Measurements from ENCODE around the gene TUBA8.
"Not testable (repeated sequence)": the region's sequence is repeated elsewhere in the genome, so short reads cannot be mapped to it uniquely, and the experiment has no call there.

Gene TUBA8

DNA sequence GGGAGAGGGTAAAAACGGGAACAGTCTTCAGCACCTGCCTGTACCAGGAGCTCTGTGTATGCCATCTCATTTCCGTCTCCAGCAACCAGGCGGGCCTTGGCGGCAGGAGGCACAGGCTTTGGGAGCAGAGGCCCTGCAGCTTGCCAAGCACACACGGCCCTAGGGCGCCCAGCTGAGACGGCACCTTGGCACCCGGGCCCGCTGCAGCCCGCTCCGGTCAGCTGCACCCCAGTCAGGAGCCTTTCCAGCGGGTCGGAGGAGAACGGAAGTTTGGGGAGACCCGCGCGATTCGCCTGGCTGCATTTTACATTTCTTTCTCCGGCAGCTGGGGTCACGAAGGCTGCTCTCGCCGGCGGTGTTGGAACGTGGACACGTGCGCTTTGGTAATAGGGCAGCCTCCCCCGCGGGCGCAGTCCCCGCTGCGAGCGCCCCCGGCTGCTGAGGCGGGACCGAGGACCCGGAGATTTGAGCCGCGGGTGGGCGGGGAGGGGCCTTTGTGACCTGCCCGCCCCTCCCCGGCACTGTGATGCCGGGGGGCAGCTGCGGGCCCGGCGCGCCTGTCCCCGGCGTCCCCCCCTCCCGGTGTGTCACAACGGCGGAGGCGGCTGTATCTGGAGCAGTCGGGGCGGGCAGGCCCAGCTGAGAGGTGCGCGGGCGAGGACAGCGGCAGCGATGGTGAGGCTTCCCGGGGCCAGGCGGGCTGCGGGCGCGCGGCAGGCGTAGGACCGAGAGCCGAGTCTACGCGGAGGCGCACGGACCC, at the start of gene TUBA8:
Gene TUBA8, plus strand, starts transcription at position 616 of the 760 bp plus-strand sequence. Its CDS starts 57 bp downstream, at position 673.
- peak; percentile 70 for DNase-seq

DNA sequence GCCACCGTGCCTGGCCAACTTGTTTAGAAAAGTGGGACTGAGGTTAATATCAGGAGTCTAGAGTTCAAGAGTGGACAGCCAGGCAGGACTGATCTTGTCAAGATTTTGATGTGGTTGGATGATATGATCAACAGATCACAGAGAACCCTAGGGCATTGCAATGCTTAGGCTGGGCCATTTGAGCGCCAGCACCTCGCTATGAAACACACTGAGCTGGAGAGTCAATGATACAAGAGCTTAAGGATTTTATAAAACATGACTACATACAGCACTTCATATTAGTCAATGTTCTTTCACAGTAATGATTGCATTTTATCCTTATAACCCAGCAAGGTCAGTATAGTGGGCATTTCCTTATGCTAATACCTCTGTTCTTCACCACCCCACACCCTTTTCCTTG, 48.2 kb upstream of the TUBA8 start:
- no peak for DNase-seq

DNA sequence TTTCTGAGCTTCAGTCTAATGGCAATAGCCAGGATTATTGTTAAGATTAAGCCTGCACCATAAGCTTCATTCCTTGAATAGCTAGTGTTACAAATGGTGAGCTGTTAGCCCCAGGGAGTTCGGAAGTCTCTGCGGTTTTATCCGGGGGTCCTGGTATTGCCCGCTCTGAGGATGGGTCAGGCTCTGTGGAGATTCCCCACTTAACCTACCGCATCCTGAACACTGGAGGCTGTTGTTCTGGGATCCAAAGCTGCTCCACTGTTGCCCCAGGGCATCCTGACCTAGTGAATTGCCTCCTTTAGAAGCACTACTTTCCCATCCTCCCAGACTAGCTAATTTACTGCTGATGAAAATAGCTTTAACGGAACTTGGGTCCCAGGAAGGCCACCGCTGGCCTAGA, 47.3 kb upstream of the TUBA8 start:
- DNase-seq, result no peak

DNA sequence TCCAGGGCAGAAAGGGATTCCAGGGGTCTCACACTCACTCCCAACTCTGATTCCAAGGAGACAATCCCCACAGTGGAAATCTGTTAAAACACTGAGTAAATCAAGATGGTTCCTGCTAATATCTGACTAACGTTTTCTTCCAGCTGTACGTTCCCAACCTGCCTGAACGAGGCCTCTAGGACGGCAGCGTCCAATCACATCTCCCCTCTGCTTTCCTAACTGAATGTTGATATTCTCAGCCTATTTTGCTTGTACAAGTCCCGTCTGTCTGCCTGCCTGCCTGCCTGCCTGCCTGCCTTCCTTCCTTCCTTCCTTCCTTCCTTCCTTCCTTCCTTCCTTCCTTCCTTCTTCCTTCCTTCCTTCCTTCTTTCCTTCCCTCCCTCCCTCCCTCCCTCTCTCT, 46.9 kb upstream of the TUBA8 start:
- not testable (repeated sequence) for DNase-seq

DNA sequence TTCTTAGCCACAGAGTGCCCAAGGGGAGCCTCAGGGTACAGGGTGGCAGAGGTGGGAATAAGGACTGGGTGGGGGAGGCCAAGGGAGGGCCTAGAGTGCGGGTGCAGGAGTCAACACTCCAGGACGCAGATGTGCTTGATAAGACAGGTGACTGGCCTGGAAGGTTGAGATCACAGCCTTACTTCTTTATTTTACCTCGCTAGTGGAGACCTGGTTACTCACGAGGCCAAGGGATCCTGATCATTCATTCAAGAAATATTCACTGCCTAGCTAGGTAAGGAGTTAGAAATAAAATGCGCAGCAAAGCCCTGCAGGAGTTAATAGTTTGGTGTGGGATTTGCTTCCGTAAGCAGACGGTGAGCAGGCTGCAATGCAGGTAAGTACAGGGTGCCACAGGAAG, 46.0 kb upstream of the TUBA8 start:
- DNase-seq, result no peak

DNA sequence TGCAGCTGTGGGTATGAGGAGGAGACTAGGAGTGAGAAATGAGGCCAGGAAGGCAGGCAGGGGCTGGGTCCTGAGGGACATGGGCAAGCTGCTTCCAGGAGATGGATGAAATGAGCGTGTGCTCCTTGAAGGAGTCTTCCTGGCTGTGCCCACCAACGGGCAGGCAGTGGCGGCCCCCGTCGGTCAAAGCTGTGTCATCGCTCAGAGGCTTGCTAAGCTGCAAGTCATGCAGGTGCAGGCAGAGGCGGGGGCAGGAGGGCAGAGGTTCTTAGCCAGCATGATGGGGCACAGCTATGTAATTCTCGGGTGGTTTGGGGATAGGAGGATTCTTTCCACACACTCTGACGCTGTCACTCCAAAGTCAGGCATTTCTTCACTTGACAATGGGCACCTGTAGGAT, 45.4 kb upstream of the TUBA8 start:
- no peak for DNase-seq

DNA sequence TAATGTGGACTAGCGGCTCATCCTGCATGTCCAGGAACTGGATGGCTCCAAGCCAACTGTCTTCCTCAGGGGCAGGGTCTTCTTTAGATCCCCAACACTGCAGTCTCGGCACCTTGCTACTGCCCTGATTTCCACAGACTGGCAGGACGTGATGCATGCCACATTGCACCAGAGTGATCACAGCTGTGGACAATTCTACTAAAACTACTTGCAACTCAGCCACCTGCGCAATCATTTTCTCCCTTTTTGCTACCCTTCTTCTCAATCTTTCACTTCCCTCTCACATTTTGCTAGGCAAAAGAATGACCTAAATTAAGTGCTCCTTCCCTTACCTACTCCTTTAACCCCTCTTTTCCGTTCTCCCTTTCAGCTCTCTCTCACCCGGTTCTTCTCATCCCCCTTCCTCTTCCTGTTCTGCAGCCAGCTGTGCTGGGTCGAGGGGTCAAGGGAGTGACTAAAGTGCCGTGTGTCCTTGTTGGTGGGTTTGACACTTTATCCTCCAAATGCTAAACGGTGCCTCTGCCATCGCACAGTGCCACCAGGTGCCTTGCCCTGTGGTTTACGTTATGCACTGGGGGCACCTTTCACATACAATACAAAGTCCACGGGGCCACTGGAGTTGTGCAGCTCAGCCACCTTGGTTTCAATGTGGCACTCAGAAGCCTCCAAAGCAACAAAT, 44.3 kb upstream of the TUBA8 start:
- DNase-seq, result no peak

DNA sequence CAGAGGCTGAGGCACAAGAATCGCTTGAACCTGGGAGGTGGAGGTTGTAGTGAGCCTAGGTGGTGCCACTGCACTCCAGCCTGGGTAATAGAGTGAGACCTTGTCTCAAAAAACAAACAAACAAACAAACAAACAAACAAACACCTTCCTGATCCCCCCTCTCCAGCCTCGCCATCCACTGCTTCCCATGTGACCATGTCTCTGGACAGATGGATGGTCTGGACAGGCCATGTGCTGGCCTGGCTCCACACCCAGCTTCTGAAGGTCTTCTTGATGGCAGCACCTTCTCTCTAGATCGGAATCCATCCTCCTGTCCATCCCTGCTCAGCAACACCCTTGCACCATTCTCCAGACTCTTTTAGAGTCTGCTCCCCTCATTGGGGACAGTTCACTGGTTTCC, 43.5 kb upstream of the TUBA8 start:
- DNase-seq, result no peak

DNA sequence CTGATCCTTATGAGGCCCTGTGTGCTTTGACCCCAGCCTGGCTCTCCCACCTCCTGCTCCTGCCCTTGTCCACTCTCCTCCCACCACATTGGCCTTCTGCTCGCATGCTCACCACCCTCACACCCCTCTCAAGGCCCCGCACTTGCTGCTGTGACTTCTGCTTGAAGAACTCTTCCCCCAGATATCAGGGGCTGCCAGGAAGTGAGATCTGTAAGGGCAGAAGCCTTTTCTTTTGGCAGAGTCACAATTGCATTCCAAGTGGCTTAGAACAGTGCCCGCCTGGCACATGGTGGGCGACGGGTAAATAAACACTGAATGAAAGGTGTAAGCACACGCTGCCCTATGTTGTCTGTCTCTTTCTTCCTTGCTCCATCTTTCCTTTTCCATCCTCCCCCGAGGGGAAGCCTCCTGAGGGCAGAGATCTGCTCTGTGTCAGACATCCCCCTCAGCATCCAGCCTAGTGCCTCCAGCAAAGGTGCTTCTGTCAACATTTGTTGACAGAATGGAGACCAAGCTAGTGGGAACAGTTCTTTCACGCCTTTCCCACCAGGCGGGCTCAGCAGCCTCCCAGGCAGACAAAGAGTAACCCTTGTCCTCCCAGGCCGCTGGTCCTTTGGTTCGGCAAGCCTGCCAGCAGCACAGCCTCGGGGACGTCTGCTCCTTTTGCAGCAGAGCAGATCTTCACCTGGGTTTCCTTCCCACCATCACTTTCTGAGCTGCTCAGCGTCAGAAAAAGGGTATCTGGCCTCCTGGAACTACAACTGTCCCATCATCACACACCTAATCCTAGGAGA, 42.9 kb upstream of the TUBA8 start:
- no peak for DNase-seq

DNA sequence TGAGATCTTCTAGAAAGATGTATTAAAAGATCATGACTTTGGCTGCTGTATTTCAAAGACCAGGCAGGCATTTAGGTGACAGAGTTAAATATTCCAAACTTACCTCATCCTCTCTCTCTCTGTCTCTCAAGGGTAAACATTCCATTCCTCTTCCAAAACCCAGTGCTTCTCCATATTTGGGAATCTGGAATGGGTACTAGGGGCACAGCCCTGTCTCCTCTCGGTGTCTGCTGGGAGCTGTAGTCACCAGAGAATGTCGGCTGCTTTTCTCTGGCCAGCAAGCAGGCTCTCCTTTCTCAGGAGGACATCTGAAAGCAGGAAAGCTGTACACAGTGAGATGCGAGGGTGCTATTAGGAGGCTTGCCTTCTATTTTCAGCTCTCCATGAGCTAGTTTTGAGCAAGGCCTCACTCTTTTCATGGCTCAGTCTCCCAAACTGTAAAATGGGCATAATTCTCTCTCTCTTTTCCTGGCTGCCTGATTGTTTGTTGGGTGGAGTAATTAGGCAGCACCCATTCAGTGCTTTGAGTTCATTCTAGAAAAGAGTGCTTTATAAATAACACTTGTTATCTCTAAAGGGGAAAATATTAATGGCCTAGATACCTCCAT, 42.1 kb upstream of the TUBA8 start:
- DNase-seq, result no peak

DNA sequence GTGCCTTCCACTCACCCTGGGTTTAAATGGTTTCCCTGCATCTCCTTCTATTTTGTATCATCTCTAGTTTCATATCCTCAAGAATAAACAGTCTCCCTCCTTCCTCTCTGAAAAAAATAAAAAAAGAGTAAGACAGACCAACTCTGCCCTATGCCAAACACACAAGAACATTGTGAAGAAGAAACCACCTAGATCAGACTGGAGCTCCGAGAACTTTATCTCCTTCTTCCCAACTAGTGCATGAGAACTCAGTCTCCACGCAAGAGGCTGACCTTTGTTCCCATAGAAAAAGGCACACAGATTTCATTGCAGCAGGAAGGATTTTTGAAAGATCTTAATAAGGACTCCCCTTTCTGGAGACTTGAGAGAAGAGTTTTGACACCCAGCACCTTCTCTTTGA, 41.6 kb upstream of the TUBA8 start:
- no peak for DNase-seq

DNA sequence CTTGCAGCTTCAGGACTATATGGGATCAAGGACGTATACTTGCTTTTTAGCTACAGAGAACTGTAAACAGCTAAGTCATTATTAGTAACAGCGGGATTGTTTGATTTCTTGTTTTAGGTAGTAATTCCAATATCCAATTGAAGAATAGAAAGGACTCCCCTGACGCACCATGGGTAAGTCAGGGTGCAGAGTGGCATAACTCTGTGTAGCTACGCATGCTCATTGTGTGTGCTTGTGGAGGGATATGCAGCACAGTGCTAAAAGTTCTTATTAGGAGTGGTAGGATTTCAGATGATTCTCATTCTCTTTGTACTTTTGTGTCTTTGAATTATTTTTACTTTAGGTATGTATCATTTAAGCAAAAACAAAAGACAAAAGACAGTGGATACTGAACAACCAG, 40.6 kb upstream of the TUBA8 start:
- DNase-seq, result no peak

DNA sequence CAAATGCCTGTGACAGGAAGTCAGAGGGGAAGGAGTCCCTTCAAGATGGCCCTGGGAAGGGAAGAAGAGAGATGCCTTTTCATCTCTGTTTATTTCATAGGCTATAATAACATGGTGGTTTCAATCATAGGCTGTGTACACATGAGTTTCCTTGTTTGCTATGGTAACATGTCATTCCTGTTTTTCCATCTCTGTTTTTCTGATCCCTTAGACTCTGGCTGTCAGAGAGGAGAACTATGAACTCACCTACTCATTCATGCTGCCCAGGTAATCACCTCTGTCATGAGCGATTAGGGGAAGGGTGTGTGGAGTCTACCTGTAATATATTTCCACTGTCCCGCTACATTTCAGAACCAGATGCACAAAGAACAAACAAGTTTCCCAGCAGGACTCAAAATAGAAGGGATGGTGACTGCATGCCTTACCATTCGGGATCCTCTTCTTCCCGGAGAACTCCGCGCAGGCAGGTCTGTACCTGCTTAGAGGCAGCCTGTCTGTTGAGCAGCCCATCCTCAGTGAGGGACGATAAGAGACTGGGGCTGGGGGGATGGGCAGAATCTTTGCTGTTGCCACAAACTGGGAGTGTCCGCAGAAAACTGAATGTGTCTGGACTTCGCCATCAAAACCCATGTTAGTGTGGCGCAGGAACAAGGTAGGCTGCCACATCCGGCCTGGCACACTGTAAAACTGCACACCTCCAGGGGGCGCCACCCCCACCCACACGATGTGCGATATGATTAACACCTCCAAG, 39.9 kb upstream of the TUBA8 start:
- no peak for DNase-seq

DNA sequence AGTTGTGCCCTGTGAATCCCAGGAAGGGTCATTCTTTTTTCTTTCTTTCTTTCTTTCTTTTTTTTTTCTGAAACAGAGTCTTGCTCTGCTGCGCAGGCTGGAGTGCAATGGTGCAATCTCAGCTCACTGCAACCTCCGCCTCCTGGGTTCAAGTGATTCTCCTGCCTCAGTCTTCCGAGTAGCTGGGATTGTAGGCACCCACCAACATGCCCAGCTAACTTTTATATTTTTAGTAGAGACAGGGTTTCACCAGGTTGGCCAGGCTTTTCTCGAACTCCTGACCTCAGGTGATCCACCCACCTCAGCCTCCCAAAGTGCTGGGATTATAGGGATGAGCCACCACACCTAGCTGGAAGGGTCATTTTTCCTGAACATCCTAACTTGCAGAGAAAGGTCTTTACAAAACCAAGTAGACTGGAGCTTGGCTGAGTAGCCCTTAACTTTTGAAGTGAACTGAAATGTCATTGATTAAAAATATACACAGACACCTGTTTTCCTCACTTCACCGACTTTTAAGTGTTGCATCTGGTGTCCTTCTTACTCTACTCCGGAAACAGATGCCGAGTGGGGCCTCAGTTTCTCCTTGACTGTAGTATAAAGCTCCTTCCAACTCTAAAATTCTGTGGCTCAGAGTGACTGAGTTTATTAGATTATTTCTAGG, 39.2 kb upstream of the TUBA8 start:
- not testable (repeated sequence) for DNase-seq

DNA sequence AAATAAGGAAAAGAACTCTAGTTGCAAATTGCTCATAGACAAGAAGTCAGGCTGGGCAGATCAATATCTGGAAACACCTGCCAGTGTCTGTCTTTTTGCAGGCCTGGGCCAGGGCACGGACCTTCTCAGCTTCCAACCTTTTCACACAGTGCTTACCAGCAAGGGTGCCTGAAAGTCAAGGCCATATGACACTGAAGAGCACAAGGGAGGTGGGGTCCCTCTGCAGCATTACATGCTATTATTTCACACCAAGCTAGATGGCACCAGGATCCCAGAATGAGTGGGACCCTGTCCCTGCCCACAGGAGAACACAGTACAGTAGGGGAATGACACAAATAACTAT, 38.7 kb upstream of the TUBA8 start:
- no peak for DNase-seq

DNA sequence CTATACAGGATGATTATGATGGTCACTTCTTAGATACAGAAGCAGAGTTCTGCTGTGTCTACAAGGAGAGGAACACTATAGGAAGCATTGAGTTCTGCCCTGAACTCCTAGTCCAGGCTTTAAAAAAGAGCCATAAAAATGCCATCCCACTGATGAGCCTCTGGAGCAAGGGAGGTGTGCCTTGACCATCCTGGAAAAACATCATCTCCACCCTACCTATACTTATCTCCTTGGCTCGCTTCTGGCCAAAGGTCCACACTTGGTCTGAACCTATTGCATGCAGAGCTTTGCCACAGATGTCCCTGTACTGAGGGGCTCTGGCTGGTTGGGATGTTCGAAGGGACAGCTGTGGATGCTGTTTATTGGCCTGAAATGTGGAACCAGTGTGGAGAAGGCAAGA, 37.1 kb upstream of the TUBA8 start:
- DNase-seq, result no peak

DNA sequence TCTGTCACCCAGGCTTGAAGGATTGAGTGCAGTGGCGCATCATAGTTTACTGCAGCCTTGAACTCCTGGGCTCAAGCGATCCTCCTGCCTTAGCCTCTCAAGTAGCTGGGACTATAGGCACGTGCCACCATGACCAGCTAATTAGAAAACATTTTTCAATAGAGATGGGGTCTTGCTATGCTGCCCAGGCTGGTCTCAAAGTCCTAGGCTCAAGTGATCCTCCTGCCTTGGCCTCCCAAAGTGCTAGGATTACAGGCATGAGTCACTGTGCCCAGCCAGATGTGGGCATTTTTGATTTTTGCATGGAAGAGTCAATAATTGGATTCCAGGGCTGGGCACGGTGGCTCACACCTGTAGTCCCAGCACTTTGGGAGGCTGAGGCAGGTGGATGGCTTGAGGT, 36.7 kb upstream of the TUBA8 start:
- DNase-seq, result not testable (repeated sequence)

DNA sequence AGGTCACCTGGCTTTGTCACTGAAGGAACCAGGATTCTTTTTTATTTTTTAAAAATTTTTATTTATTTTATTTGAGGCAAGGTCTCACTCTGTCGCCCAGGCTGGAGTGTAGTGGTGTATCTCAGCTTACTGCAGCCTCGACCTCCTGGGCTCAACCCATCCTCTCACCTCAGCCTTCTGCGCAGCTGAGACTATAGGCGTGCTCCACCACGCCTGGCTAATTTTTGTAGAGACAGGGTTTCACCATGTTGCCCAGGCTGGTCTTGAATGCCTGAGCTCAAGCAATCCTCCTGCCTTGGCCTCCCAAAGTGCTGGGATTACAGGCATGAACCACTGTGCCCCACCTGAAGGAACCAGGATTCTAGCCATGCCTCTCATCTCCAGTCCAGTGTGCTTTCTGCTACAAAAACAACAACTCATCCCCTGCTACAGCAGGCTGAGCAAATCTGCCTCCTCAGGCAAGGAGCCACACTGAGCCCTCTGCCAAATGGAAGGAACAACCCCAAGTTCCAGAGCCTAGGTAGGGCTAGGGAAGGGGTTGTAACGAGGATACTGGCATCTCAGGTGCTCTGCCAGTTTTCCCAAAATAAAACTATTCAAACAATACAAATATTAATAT, 35.4 kb upstream of the TUBA8 start:
- no peak for DNase-seq

DNA sequence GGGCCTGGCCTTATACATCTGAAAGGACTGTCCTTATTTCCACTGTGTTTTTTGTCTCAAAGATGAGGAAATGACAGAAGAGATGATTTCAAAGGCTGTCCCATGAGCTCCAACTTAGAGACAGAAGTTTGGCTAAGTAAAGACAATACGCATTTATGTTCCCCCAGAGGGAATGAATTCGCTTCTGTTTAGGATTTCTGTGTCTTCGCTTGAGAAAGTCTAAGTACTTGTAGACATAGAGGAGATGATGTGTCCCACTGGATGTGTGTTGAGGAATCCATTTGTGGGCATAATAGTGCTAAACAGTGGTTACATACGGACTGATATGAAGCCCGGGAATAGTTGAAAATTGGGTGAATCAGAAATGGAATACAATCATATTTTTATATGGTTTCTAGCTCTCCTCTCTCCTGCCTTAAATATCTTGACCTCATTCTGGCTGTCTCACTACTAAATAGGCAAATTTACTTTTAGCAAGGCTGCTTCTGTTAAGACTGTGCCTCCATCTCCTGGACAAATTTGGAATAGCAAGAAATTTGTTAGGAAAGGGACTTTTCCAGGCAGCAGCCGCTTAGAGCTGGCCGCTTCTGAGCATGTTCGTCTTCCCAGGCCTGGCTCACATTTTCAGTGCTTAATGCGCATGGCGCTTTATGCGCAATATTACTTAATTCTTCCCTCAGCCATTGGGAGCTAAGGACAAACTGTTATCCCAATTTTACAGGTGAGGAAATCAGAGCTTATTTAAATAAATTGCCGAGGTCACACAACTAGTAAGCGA, 34.7 kb upstream of the TUBA8 start:
- DNase-seq, result peak; percentile 64

DNA sequence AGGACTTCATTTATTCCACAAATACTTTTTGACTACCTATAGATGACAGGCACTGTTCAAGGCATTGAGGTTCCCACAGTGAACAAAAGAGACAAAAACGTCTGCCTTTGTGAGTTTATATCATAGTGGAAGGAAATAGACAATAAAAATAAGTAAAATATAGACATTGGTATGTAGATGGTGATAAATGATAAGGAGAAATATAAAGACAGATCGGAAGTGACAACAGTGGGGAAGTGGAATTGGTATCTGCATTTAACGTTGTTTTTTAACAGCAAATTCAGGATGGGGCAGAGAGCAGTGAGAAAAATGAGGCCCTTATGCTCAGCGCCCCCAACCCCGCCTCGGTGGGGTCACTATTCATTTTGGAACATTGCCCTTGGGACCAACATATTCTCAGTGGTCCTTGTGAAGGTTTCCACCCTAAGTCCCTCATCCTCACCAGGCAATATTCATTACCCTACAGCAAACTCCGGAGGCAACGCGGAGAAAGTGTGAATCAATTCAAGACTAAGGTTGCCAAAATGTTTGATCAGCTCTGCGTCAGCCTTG, 33.4 kb upstream of the TUBA8 start:
- no peak for DNase-seq
